PFSK-1 (cell line): ENCODE results near the gene MYRF.

ENCODE experiments used
- FOXP2 ChIP-seq: optimal IDR thresholded peaks from 2 replicates; pipeline ENCODE3; 2011; ENCODE audit warnings: borderline replicate concordance, control low read depth, inconsistent platforms; ENCODE audit not compliant: insufficient read depth; ENCODE audit errors: extremely low read length, extremely low read depth
- POLR2AphosphoS5 ChIP-seq: IDR thresholded peaks from 2 replicates; pipeline ENCODE4 v1.6.1; 2012; ENCODE audit warnings: low read depth, mild to moderate bottlenecking, control low read depth, low read length, moderate library complexity
- REST ChIP-seq, 2 experiments: IDR thresholded peaks; 2 replicates each; pipeline versions ENCODE4 v1.6.1 to v1.8.0; 2011 to 2012; ENCODE audit warnings: low read depth in 2 of 2, low read length in 2 of 2, control low read depth in 1 of 2, inconsistent platforms in 1 of 2, mild to moderate bottlenecking in 1 of 2, moderate library complexity in 1 of 2; ENCODE audit not compliant: insufficient read depth in 1 of 2
- SIN3A ChIP-seq: IDR thresholded peaks from 2 replicates; pipeline ENCODE4 v1.6.1; 2012; ENCODE audit warnings: mild to moderate bottlenecking, low read length, moderate library complexity, borderline replicate concordance; ENCODE audit not compliant: insufficient read depth
- TAF1 ChIP-seq: IDR thresholded peaks from 2 replicates; pipeline ENCODE4 v1.6.1; 2012; ENCODE audit warnings: low read length, control low read depth, borderline replicate concordance; ENCODE audit not compliant: insufficient read depth

Gene MYRF

GRCh38 chr11:61709110-61709509 is 43.3 kb upstream of the MYRF start:
- TF ChIP-seq POLR2AphosphoS5 (no peak), FOXP2 (no peak), REST (IDR thresholded peaks at IDR 0.05; ENCODE audit: insufficient read depth in 1 of 2, low read depth in 2 of 2, low read length in 2 of 2) (no peak), TAF1 (no peak), SIN3A (no peak)

GRCh38 chr11:61709572-61709971 is 42.9 kb upstream of the MYRF start:
- no peak for TF ChIP-seq SIN3A
- no peak for TF ChIP-seq POLR2AphosphoS5
- TF ChIP-seq FOXP2 = no peak
- TF ChIP-seq TAF1 = no peak
- no peak for TF ChIP-seq REST (IDR thresholded peaks at IDR 0.05; ENCODE audit: insufficient read depth in 1 of 2, low read depth in 2 of 2, low read length in 2 of 2)

- no peak for TF ChIP-seq FOXP2
- TF ChIP-seq REST (IDR thresholded peaks at IDR 0.05; ENCODE audit: insufficient read depth in 1 of 2, low read depth in 2 of 2, low read length in 2 of 2) = no peak
- TF ChIP-seq POLR2AphosphoS5 = no peak
- TF ChIP-seq TAF1 = no peak
- no peak for TF ChIP-seq SIN3A
These were observed 42.4 kb upstream of the MYRF start for GRCh38 chr11:61710019-61710418.

- no peak for TF ChIP-seq REST (IDR thresholded peaks at IDR 0.05; ENCODE audit: insufficient read depth in 1 of 2, low read depth in 2 of 2, low read length in 2 of 2)
- no peak for TF ChIP-seq SIN3A
- TF ChIP-seq POLR2AphosphoS5 = no peak
- no peak for TF ChIP-seq FOXP2
- TF ChIP-seq TAF1 = no peak
These were observed 41.4 kb upstream of the MYRF start for GRCh38 chr11:61711037-61711436.

- no peak for TF ChIP-seq TAF1
- no peak for TF ChIP-seq FOXP2
- TF ChIP-seq POLR2AphosphoS5 = no peak
These were observed 40.9 kb upstream of the MYRF start for GRCh38 chr11:61711498-61711897.
